ENCODE data around the gene ALCAM. TPM values are rescaled to one million over a fixed set of nuclear protein-coding genes. Genes with fewer than 3 reads are reported as not detected.

Gene ALCAM
- total and polyA plus RNA-seq, 2 donors (not counting 1 experiment from before 2014, with no cell fraction given): 168 to 188 TPM

- Histone ChIP-seq H3K27me3 (ENCODE audit: control insufficient read depth, insufficient read depth, low read length) (no peaks in the 10 kb centered on the region), H4K20me1 (ENCODE audit: control insufficient read depth, extremely low read depth, insufficient read depth, low read length) (no peaks in the 10 kb centered on the region), H3K9ac (ENCODE audit: insufficient read depth, low read length) (no peak overlapping the region), H3K4me2 (ENCODE audit: extremely low read depth, insufficient read depth, low read length) (no peak overlapping the region), H3K4me1 (ENCODE audit: control insufficient read depth, extremely low read depth, insufficient read depth, low read length) (peaks cover 8% of the 10 kb centered on the region), H3K9me3 (ENCODE audit: control insufficient read depth, insufficient read depth, low read depth, low read length) (no peaks in the 10 kb centered on the region), H3K79me2 (ENCODE audit: control insufficient read depth, insufficient read depth, low read length) (no peaks in the 10 kb centered on the region), H2AFZ (ENCODE audit: low read length) (no peak overlapping the region), H3K27ac (ENCODE audit: insufficient read depth, low read length) (no peak overlapping the region), H3K36me3 (ENCODE audit: control insufficient read depth, insufficient read depth, low read length) (peaks cover 1% of the 10 kb centered on the region), H3K4me3 (replicated peaks in 1 of 4; ENCODE audit: control extremely low read depth in 1 of 4, insufficient read depth in 1 of 4, low read depth in 3 of 4, low read length in 4 of 4) (no peak overlapping the region)
- DNase-seq (ENCODE audit: low read depth in 2 of 2): peak in 1 of 2 donors; percentile 22
- no peak for TF ChIP-seq CTCF (conservative IDR thresholded peaks at IDR 0.05 in 1 of 2, IDR thresholded peaks at IDR 0.05 in 1 of 2; ENCODE audit: low read depth in 1 of 2, low read length in 2 of 2)
- TF ChIP-seq EZH2 (IDR thresholded peaks at IDR 0.05; ENCODE audit: low read length, missing control alignments): no peak
Observed at GRCh38 chr3:105525531-105525930, 158.8 kb downstream of the ALCAM start.

GRCh38 chr3:105526360-105527111, 159.8 kb downstream of the ALCAM start:
- Histone ChIP-seq H3K27ac (ENCODE audit: insufficient read depth, low read length) (no peak overlapping the region), H4K20me1 (ENCODE audit: control insufficient read depth, extremely low read depth, insufficient read depth, low read length) (no peaks in the 10 kb centered on the region), H3K4me2 (ENCODE audit: extremely low read depth, insufficient read depth, low read length) (no peak overlapping the region), H3K36me3 (ENCODE audit: control insufficient read depth, insufficient read depth, low read length) (peaks cover 1% of the 10 kb centered on the region), H3K27me3 (ENCODE audit: control insufficient read depth, insufficient read depth, low read length) (no peaks in the 10 kb centered on the region), H2AFZ (ENCODE audit: low read length) (no peak overlapping the region), H3K79me2 (ENCODE audit: control insufficient read depth, insufficient read depth, low read length) (no peaks in the 10 kb centered on the region), H3K4me1 (ENCODE audit: control insufficient read depth, extremely low read depth, insufficient read depth, low read length) (peaks cover 8% of the 10 kb centered on the region), H3K4me3 (replicated peaks in 1 of 4; ENCODE audit: control extremely low read depth in 1 of 4, insufficient read depth in 1 of 4, low read depth in 3 of 4, low read length in 4 of 4) (no peak overlapping the region), H3K9me3 (ENCODE audit: control insufficient read depth, insufficient read depth, low read depth, low read length) (no peaks in the 10 kb centered on the region), H3K9ac (ENCODE audit: insufficient read depth, low read length) (no peak overlapping the region)
- no peak for TF ChIP-seq EZH2 (IDR thresholded peaks at IDR 0.05; ENCODE audit: low read length, missing control alignments)
- TF ChIP-seq CTCF (conservative IDR thresholded peaks at IDR 0.05 in 1 of 2, IDR thresholded peaks at IDR 0.05 in 1 of 2; ENCODE audit: low read depth in 1 of 2, low read length in 2 of 2): no peak
- peak; percentile 25 to 73 for DNase-seq (ENCODE audit: low read depth in 2 of 2)

- Histone ChIP-seq H3K4me2 (ENCODE audit: extremely low read depth, insufficient read depth, low read length) (no peak overlapping the region), H3K4me1 (ENCODE audit: control insufficient read depth, extremely low read depth, insufficient read depth, low read length) (peaks cover 8% of the 10 kb centered on the region), H3K27ac (ENCODE audit: insufficient read depth, low read length) (no peak overlapping the region), H3K9ac (ENCODE audit: insufficient read depth, low read length) (no peak overlapping the region), H2AFZ (ENCODE audit: low read length) (no peak overlapping the region), H3K27me3 (ENCODE audit: control insufficient read depth, insufficient read depth, low read length) (no peaks in the 10 kb centered on the region), H3K9me3 (ENCODE audit: control insufficient read depth, insufficient read depth, low read depth, low read length) (no peaks in the 10 kb centered on the region), H3K36me3 (ENCODE audit: control insufficient read depth, insufficient read depth, low read length) (peaks cover 1% of the 10 kb centered on the region), H3K79me2 (ENCODE audit: control insufficient read depth, insufficient read depth, low read length) (no peaks in the 10 kb centered on the region), H3K4me3 (replicated peaks in 1 of 4; ENCODE audit: control extremely low read depth in 1 of 4, insufficient read depth in 1 of 4, low read depth in 3 of 4, low read length in 4 of 4) (no peak overlapping the region), H4K20me1 (ENCODE audit: control insufficient read depth, extremely low read depth, insufficient read depth, low read length) (no peaks in the 10 kb centered on the region)
- TF ChIP-seq EZH2 (IDR thresholded peaks at IDR 0.05; ENCODE audit: low read length, missing control alignments) (no peak), CTCF (conservative IDR thresholded peaks at IDR 0.05 in 1 of 2, IDR thresholded peaks at IDR 0.05 in 1 of 2; ENCODE audit: low read depth in 1 of 2, low read length in 2 of 2) (no peak)
- no peak for DNase-seq (ENCODE audit: low read depth in 2 of 2)
Observed at GRCh38 chr3:105527535-105527934, 160.8 kb downstream of the ALCAM start.
